MM.1S (cell line): ENCODE measurements around the gene DNAH7.

Experiments
- EZH2 ChIP-seq: fragments of 300-600 bp; sonication (generic); optimal IDR thresholded peaks from 2 replicates; pipeline ENCODE3; 2017; ENCODE audit warnings: low read depth, mild to moderate bottlenecking, antibody characterized with exemption, low read length, mixed read lengths
- EZH2phosphoT487 ChIP-seq: fragments of 300-600 bp; sonication (generic); IDR thresholded peaks from 2 replicates; pipeline ENCODE4 v1.6.1; 2018; ENCODE audit warnings: antibody characterized with exemption, low read length
- TF ChIP-seq, protein P1 (sequence below): fragments of 300-600 bp; sonication (generic); IDR thresholded peaks from 2 replicates; pipeline ENCODE4 v1.5.1; 2016; ENCODE audit warnings: antibody characterized with exemption, low read length, mixed read lengths

DNA sequence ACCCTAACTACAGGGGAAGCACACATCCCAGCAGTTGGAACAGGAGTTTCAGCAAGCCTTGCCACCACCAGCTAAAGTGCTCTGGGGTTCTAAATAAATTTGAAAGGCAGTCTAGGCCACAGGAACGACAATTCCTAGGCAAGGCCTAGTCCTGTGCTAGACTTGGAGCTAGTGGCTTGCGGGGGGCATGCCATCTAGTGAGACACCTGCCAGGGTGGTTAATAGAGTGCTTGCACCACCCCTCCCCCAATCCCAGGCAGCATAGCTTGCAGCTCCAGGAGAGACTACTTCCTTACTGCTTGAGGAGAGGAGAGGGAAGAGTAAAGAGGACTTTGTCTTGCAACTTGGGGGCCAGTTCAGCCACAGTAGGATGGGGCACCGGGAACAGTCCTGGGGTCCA lies 309.8 kb downstream of the DNAH7 start:
- TF ChIP-seq, protein P1, sequence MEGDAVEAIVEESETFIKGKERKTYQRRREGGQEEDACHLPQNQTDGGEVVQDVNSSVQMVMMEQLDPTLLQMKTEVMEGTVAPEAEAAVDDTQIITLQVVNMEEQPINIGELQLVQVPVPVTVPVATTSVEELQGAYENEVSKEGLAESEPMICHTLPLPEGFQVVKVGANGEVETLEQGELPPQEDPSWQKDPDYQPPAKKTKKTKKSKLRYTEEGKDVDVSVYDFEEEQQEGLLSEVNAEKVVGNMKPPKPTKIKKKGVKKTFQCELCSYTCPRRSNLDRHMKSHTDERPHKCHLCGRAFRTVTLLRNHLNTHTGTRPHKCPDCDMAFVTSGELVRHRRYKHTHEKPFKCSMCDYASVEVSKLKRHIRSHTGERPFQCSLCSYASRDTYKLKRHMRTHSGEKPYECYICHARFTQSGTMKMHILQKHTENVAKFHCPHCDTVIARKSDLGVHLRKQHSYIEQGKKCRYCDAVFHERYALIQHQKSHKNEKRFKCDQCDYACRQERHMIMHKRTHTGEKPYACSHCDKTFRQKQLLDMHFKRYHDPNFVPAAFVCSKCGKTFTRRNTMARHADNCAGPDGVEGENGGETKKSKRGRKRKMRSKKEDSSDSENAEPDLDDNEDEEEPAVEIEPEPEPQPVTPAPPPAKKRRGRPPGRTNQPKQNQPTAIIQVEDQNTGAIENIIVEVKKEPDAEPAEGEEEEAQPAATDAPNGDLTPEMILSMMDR = no peak
- no peak for TF ChIP-seq EZH2phosphoT487
- no peak for TF ChIP-seq EZH2
